Measurements from ENCODE around the gene SUV39H2. TPM values are rescaled to one million over a fixed set of nuclear protein-coding genes. Genes with fewer than 3 reads are reported as not detected.
"Not testable (repeated sequence)": the region's sequence is repeated elsewhere in the genome, so short reads cannot be mapped to it uniquely, and the experiment has no call there.

Gene SUV39H2
- total RNA-seq, 2 experiments from 2014 or later: 30.9 to 36.6 TPM

GRCh38 chr10:14917827-14918226 is 39.2 kb downstream of the SUV39H2 start:
- DNase-seq: no peak
- Mint-ChIP-seq H3K27me3 (no peaks in the 10 kb centered on the region), H3K4me1 (peaks cover 18% of the 10 kb centered on the region), H3K9me3 (peaks cover 34% of the 10 kb centered on the region), H3K4me3 (no peak overlapping the region), H3K36me3 (ENCODE audit: low read depth) (peaks cover 99% of the 10 kb centered on the region), H3K27ac (no peak overlapping the region)
- CTCF ChIA-PET: interaction anchor here (0.9 kb wide), 1 partner anchor 15 kb away, joined by 3 read pairs; no protein-coding TSS in a partner anchor
- POLR2A ChIA-PET: no interaction called here

GRCh38 chr10:14918964-14919363 is 40.3 kb downstream of the SUV39H2 start:
- ChIA-PET CTCF (no interaction called here), POLR2A (no interaction called here)
- H3K9me3 Mint-ChIP-seq: peaks cover 34% of the 10 kb centered on the region
- H3K4me3 Mint-ChIP-seq: no peak overlapping the region
- DNase-seq: no peak
- no peak overlapping the region for H3K27ac Mint-ChIP-seq
- H3K27me3 Mint-ChIP-seq: no peaks in the 10 kb centered on the region
- H3K4me1 Mint-ChIP-seq: peaks cover 18% of the 10 kb centered on the region
- H3K36me3 Mint-ChIP-seq (ENCODE audit: low read depth): peaks cover 99% of the 10 kb centered on the region

DNA sequence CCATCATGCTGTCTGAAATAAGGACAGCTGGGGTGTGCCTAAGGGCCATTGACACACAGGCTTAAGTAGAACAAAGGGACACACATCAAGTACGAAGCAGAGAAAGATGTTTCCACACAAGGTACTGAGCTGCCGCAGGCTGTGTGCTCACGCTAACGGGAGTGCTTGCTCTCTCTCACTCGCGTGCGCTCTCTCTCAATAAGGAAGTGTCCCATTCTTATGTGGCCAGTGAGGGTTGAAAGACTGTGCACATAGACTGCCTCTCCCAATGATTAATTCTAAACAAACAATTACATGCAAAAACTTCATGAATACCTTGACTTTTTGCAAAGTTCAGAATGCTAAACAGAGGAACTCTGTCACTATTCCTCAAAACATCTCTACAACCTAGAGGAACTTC is 45.3 kb downstream of the SUV39H2 start:
- Mint-ChIP-seq H3K36me3 (ENCODE audit: low read depth) (peaks cover 86% of the 10 kb centered on the region), H3K4me3 (no peak overlapping the region), H3K27ac (no peak overlapping the region), H3K27me3 (no peaks in the 10 kb centered on the region), H3K4me1 (peaks cover 2% of the 10 kb centered on the region), H3K9me3 (peaks cover 8% of the 10 kb centered on the region)
- no peak for DNase-seq
- ChIA-PET POLR2A (no interaction called here), CTCF (interaction anchor here (0.5 to 1.1 kb wide), 2 partner anchors 48 to 266 kb away, joined by 3 read pairs; no protein-coding TSS in a partner anchor)

GRCh38 chr10:14925268-14925667 is 46.6 kb downstream of the SUV39H2 start:
- no peak for DNase-seq
- H3K27me3 Mint-ChIP-seq: no peaks in the 10 kb centered on the region
- peaks cover 77% of the 10 kb centered on the region for H3K36me3 Mint-ChIP-seq (ENCODE audit: low read depth)
- H3K9me3 Mint-ChIP-seq: peaks cover 2% of the 10 kb centered on the region
- POLR2A ChIA-PET: no interaction called here
- H3K4me3 Mint-ChIP-seq: no peak overlapping the region
- H3K27ac Mint-ChIP-seq: no peak overlapping the region
- CTCF ChIA-PET: no interaction called here
- H3K4me1 Mint-ChIP-seq: peaks cover 2% of the 10 kb centered on the region

DNA sequence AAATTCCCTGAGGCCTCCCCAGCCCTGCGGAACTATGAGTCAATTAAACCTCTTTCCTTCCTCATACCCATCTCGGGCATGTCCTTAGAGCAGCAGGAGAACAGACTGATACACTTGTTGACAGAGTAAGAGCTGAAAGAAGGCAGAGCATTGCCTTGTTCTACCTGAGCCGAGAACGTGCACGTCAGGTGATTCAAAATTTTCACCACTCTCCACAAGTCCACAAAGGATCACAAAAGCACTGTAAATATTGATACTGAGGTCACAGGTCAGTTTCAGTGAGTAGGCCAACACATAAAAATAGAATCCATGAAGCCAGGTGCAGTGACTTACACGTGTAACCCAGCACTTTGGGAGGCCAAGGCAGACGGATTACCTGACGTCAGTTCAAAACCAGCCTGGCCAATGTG is 47.4 kb downstream of the SUV39H2 start:
- Mint-ChIP-seq H3K9me3 (no peaks in the 10 kb centered on the region), H3K4me3 (no peak overlapping the region), H3K27me3 (no peaks in the 10 kb centered on the region), H3K4me1 (peaks cover 2% of the 10 kb centered on the region), H3K36me3 (ENCODE audit: low read depth) (peaks cover 75% of the 10 kb centered on the region), H3K27ac (peak overlapping the region; percentile 9)
- no peak for DNase-seq
- POLR2A ChIA-PET: no interaction called here
- CTCF ChIA-PET: interaction anchor here (0.7 kb wide), 2 partner anchors 331 to 353 kb away, joined by 3 read pairs; no protein-coding TSS in a partner anchor

DNA sequence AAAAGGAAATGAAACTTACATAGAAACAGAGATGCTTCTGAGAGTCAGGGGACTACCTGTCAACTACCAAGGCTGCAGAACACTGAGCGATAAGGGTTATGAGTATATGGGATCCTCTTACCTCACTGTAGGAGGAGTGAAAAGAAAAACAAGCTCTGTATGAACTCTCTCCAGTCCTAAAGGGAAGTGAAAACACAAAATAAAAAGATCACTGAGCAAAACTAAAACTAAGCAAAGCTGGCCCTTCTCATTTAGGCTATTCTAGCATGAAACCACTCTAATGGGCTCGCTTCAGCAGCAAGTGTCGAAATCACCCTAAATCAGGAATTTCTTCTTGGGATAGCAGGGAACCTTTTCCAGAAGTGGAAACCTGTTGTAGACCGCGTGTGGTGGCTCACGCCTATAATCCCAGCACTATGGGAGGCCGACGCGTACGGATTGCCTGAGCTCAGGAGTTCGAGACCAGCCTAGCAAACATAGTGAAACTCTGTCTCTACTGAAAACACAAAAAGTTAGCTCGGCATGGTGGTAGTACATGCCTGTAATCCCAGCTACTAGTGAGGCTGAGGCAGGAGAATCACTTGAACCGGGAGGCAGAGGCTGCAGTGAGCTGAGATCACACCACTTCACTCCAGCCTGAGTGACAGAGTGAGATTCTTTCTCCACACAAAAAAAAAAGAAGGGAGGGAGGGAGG is 48.2 kb downstream of the SUV39H2 start:
- no peak for DNase-seq
- POLR2A ChIA-PET: interaction anchor here (0.6 kb wide), 1 partner anchor 48 kb away, joined by 5 read pairs; the partner anchor contains the start of gene SUV39H2
- peak overlapping the region; percentile 36 for H3K27ac Mint-ChIP-seq
- no peak overlapping the region for H3K4me3 Mint-ChIP-seq
- peaks cover 71% of the 10 kb centered on the region for H3K36me3 Mint-ChIP-seq (ENCODE audit: low read depth)
- H3K4me1 Mint-ChIP-seq: peaks cover 2% of the 10 kb centered on the region
- no peaks in the 10 kb centered on the region for H3K27me3 Mint-ChIP-seq
- CTCF ChIA-PET: interaction anchor here (0.6 to 0.7 kb wide), 2 partner anchors 10 to 332 kb away, joined by 3 to 4 read pairs; no protein-coding TSS in a partner anchor
- no peaks in the 10 kb centered on the region for H3K9me3 Mint-ChIP-seq

DNA sequence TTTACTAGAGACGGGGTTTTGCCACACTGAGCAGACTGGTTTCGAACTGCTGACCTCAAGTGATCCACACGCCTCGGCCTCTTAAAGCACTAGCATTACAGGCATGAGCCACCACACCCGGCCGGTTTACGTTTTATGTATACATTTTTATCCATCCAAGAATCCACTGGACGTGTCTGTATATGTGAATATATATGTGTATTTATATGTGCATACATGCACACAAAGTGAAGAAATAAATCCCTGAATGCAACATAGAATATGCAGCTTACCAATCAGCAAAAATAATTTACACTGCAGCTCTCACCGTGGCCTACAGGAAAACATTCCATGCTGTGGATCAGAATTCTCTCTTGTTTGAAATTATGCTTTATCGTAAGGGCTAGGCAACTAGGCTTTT is 51.9 kb downstream of the SUV39H2 start:
- POLR2A ChIA-PET: no interaction called here

DNA sequence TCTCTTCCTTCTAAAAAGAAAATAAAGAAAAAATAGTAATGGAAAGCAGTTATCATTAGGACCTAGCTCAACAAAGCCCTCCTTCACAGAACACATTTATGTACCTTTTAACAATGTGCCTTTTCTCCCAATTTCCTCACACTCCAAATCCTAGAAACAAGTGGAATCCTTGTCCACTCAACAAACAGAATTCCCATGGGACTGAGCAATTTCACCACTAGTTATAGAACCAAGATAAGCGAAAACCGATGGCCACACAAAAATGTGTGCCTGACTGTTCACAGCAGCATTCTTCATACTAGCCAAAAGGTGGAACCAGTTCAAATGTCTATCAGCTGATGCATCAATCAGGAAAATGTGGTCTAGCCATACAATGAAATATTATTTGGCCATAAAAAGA is 57.9 kb downstream of the SUV39H2 start:
- Mint-ChIP-seq H3K9me3 (no peaks in the 10 kb centered on the region), H3K4me1 (peaks cover 7% of the 10 kb centered on the region), H3K27me3 (no peaks in the 10 kb centered on the region), H3K36me3 (ENCODE audit: low read depth) (peaks cover 52% of the 10 kb centered on the region), H3K27ac (no peak overlapping the region), H3K4me3 (no peak overlapping the region)
- ChIA-PET POLR2A (no interaction called here), CTCF (interaction anchor here (0.6 to 0.7 kb wide), 2 partner anchors 9 to 40 kb away, joined by 3 to 4 read pairs; no protein-coding TSS in a partner anchor)
- DNase-seq: no peak

More for the DNA sequence above, 51.9 kb downstream of the SUV39H2 start:
- Mint-ChIP-seq H3K4me3 (no peak overlapping the region), H3K4me1 (peaks cover 2% of the 10 kb centered on the region), H3K27me3 (no peaks in the 10 kb centered on the region), H3K9me3 (no peaks in the 10 kb centered on the region), H3K27ac (no peak overlapping the region), H3K36me3 (ENCODE audit: low read depth) (peaks cover 63% of the 10 kb centered on the region)
- CTCF ChIA-PET: no interaction called here
- no peak for DNase-seq

DNA sequence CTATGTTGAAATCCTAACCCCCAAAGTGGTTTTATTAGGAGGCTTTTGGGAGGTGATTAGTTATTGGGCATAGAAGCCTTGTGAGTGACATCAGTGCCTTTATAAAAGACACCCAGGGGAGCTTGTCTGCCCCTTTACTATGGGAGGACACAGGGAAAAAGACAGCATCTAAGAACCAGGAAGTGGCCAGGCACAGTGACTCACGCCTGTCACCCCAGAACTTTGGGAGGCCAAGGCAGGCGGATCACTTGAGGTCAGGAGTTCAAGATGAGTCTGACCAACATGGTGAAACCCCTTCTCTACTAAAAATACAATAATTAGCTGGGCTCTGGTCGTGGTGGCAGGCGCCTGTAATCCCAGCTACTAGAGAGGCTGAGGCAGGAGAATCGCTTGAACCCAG is 60.3 kb downstream of the SUV39H2 start:
- H3K4me3 Mint-ChIP-seq, H3K27me3 Mint-ChIP-seq, H3K9me3 Mint-ChIP-seq, CTCF ChIA-PET, DNase-seq, POLR2A ChIA-PET: not testable (repeated sequence)
- Mint-ChIP-seq H3K27ac (peak overlapping the region; percentile 1), H3K4me1 (peaks cover 23% of the 10 kb centered on the region), H3K36me3 (ENCODE audit: low read depth) (peaks cover 50% of the 10 kb centered on the region)

DNA sequence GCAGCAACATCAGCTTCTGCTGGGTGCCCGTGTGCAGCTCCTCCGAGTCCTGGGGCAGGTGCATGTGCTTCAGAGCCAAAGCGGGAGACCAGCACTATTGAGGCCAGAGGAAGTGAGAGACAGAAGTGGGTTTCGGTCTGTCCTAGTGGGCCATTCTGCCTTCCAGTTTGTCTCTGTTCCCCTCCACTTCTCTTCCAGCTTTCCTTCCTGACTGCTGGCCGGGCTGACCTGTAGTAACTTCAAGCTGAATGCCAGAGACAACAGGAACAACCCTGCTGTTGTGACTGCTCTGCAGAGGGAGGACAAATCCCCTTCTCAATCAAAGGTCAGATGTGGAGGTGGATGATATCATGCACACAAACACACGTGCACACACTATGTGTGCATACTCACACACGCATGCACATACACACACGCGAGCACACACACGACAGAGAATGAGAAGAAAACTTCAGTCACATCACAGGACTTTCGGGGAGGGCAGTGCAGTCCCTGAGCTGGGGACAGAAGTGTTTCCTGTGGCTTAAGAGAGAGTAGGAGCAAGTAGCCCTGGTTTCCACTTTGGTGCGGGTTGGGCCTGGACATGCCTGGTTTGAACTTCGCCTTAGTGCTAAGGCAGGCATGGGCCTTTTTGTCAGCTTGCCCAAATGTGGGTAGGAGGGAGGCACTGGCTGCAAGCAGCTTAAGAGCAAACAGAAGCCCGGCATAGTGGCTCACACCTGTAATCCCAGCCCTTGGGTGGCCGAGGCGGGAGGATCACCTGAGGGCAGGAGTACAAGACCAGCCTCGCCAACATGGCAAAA is 63.7 kb downstream of the SUV39H2 start:
- CTCF ChIA-PET, H3K4me3 Mint-ChIP-seq, POLR2A ChIA-PET, H3K27me3 Mint-ChIP-seq, DNase-seq, H3K9me3 Mint-ChIP-seq: not testable (repeated sequence)
- peak overlapping the region; percentile 60 for H3K27ac Mint-ChIP-seq
- peaks cover 55% of the 10 kb centered on the region for H3K36me3 Mint-ChIP-seq (ENCODE audit: low read depth)
- H3K4me1 Mint-ChIP-seq: peaks cover 22% of the 10 kb centered on the region

GRCh38 chr10:14942950-14943338 is 64.3 kb downstream of the SUV39H2 start:
- peaks cover 22% of the 10 kb centered on the region for H3K4me1 Mint-ChIP-seq
- peak overlapping the region; percentile 55 for H3K27ac Mint-ChIP-seq
- DNase-seq, H3K9me3 Mint-ChIP-seq, H3K27me3 Mint-ChIP-seq, H3K4me3 Mint-ChIP-seq, POLR2A ChIA-PET, CTCF ChIA-PET: not testable (repeated sequence)
- H3K36me3 Mint-ChIP-seq (ENCODE audit: low read depth): peaks cover 57% of the 10 kb centered on the region

- Mint-ChIP-seq H3K27ac (peak overlapping the region; percentile 19), H3K4me1 (peaks cover 31% of the 10 kb centered on the region), H3K27me3 (no peaks in the 10 kb centered on the region), H3K36me3 (ENCODE audit: low read depth) (peaks cover 67% of the 10 kb centered on the region), H3K9me3 (no peaks in the 10 kb centered on the region), H3K4me3 (no peak overlapping the region)
- ChIA-PET POLR2A (no interaction called here), CTCF (interaction anchor here (1.4 kb wide), 1 partner anchor 8 kb away, joined by 3 read pairs; no protein-coding TSS in a partner anchor)
- DNase-seq: no peak
Observed at GRCh38 chr10:14945108-14945507, 66.4 kb downstream of the SUV39H2 start.

DNA sequence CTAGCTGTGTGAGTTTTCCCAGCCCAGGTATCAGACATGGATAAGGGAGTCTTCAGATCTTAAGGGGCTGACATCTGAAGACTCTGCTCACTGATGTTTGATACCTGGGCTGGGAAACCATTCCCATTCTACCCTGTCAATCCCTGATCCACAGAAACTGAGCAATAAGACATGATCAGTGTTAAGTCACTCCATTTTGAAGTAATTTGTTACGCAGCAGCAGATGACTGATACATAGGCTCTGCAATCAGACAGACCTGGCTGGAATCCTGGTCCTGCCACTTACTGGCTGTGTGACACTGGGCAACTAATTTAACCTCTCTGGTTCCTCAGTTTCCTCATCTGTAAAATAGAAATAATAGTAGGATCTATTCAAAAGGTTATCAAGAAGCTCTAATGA is 68.6 kb downstream of the SUV39H2 start:
- ChIA-PET CTCF (interaction anchor here (1.3 kb wide), 1 partner anchor 42 kb away, joined by 4 read pairs; no protein-coding TSS in a partner anchor), POLR2A (no interaction called here)
- no peak for DNase-seq
- Mint-ChIP-seq H3K9me3 (no peaks in the 10 kb centered on the region), H3K4me3 (no peak overlapping the region), H3K36me3 (ENCODE audit: low read depth) (peaks cover 70% of the 10 kb centered on the region), H3K27me3 (no peaks in the 10 kb centered on the region), H3K4me1 (peaks cover 44% of the 10 kb centered on the region), H3K27ac (no peak overlapping the region)
